AG04450 (cell line): ENCODE measurements around the gene ANKRD40. TPM values are rescaled to one million over a fixed set of nuclear protein-coding genes. Genes with fewer than 3 reads are reported as not detected.

ENCODE experiments used
- CTCF ChIA-PET: fragments of 300-600, 350-600 bp; formaldehyde crosslinking; extraction: SDS; loops from one replicate; lab custom pipeline; 2022; ENCODE audit warnings: antibody characterized with exemption, inconsistent platforms; lab: Charles Lee
- POLR2A ChIA-PET: fragments of 350-600 bp; formaldehyde crosslinking; extraction: SDS; loops from one replicate; lab custom pipeline; 2021; ENCODE audit warnings: antibody characterized with exemption, inconsistent platforms; lab: Yijun Ruan, JAX
- DNase-seq: peaks from one replicate; pipeline ENCODE4 v3.0.0-alpha.2; 2011; ENCODE audit warnings: low read depth, low spot score
- H3K27ac ChIP-seq: one replicate; pipeline ENCODE4 v1.5.1; 2012; ENCODE audit warnings: low read depth, low read length, control low read depth
- H3K27me3 ChIP-seq: one replicate; pipeline ENCODE4 v1.6.0; 2012; ENCODE audit warnings: low read length; ENCODE audit not compliant: control insufficient read depth, insufficient read depth
- H3K4me3 ChIP-seq: 2 replicates; pipeline ENCODE4 v1.5.1; 2011; ENCODE audit warnings: mild to moderate bottlenecking, low read depth, low read length, control low read depth
- H3K9me3 ChIP-seq: 2 replicates; pipeline ENCODE4 v1.5.1; 2012; ENCODE audit warnings: low read length; ENCODE audit not compliant: control insufficient read depth, insufficient read depth
- polyA minus RNA-seq: library from RNA; depleted of rRNA, polyadenylated mRNA; stranded (reverse); fragments of >200 nt; gene quantifications from 2 replicates; pipeline ENCODE4 v1.2.3, GENCODE V29; 2011; rRNA and poly(A)+ RNA removed
- polyA plus RNA-seq: library from polyadenylated mRNA; depleted of rRNA; stranded (reverse); fragments of >200 nt; gene quantifications from 2 replicates; pipeline ENCODE4 v1.2.3, GENCODE V29; 2011; rRNA removed
- TF ChIP-seq, protein P1 (sequence below): IDR thresholded peaks from 2 replicates; pipeline ENCODE4 v1.5.1; 2011; ENCODE audit warnings: low read depth, low read length, control low read depth, inconsistent platforms

ANKRD40 gene, protein sequence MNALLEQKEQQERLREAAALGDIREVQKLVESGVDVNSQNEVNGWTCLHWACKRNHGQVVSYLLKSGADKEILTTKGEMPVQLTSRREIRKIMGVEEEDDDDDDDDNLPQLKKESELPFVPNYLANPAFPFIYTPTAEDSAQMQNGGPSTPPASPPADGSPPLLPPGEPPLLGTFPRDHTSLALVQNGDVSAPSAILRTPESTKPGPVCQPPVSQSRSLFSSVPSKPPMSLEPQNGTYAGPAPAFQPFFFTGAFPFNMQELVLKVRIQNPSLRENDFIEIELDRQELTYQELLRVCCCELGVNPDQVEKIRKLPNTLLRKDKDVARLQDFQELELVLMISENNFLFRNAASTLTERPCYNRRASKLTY
- polyA plus RNA-seq (32.8 and 39.8 TPM in 2 replicates), polyA minus RNA-seq (25.9 and 32.7 TPM in 2 replicates)

DNA sequence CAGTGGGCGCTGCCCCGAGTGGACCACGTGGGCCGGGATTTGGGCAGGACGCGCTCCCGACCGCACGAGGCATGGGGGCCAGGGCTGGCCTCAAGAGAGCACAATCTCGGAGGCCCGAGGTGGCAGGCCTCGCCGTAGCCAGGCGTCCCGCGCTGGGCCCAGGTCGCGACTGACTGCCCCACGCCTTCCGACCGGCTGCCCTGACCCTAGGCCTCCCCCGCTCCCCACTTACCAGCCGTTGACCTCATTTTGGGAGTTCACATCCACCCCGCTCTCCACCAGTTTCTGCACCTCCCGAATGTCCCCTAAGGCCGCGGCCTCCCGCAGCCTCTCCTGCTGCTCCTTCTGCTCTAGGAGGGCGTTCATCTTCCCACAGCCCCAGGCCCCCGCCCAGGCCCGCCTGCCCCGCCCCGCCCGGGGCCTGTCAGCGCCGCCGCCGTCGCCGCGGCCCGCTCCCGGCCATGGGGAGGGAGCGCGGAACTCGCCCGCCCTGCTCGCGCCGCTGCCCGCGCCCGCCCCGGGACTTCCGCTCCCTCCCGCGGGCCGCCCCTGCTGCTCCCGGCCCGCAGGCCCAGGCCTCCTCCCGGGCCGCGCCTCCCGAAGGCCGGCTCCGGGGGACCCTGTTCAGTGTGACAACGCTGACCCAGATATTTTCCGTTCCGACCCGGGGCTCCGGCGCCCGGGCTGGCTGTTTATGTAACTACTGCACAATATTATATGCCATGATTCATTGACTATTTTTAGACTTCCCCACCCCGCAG lies at the start of gene ANKRD40:
Gene ANKRD40 (minus strand): TSS at position 626 of the 761 bp plus-strand sequence. CDS start 260 bp downstream, at position 366.
- H3K27ac ChIP-seq: peak within 1 kb of the TSS; percentile 93

DNA sequence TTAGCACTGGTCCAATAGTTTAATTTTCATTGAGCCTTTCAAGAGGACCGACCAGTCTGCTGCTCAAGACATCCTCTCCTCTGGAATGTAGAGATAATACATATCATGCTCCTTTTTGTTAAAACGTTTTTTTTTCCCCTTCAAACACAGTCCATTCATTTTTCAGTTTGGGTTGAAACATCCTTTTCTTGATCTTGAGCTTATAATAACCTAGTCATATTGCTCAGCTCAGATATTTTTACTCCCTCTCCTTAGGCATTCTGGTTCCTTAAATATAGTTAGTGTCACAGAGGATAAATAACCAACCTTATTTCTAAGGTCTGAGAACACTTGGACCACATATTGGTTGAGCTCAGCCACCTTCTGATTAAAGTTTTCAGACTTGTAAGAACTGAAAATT lies 46.8 kb upstream of the ANKRD40 start:
- Histone ChIP-seq H3K27me3 (no peaks in the 10 kb centered on the region), H3K4me3 (no peak overlapping the region), H3K9me3 (no peaks in the 10 kb centered on the region), H3K27ac (no peak overlapping the region)
- ChIA-PET POLR2A (no interaction called here), CTCF (interaction anchor here (1.4 kb wide), 1 partner anchor 203 kb away, joined by 3 read pairs; no protein-coding TSS in a partner anchor)
- no peak for DNase-seq
- TF ChIP-seq, protein P1, sequence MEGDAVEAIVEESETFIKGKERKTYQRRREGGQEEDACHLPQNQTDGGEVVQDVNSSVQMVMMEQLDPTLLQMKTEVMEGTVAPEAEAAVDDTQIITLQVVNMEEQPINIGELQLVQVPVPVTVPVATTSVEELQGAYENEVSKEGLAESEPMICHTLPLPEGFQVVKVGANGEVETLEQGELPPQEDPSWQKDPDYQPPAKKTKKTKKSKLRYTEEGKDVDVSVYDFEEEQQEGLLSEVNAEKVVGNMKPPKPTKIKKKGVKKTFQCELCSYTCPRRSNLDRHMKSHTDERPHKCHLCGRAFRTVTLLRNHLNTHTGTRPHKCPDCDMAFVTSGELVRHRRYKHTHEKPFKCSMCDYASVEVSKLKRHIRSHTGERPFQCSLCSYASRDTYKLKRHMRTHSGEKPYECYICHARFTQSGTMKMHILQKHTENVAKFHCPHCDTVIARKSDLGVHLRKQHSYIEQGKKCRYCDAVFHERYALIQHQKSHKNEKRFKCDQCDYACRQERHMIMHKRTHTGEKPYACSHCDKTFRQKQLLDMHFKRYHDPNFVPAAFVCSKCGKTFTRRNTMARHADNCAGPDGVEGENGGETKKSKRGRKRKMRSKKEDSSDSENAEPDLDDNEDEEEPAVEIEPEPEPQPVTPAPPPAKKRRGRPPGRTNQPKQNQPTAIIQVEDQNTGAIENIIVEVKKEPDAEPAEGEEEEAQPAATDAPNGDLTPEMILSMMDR: no peak

More for the DNA sequence above, at the start of gene ANKRD40:
- CTCF ChIA-PET: interaction anchor here (0.6 to 4.3 kb wide), 5 partner anchors 12 to 210 kb away, joined by 3 to 53 read pairs (median 10); no protein-coding TSS in a partner anchor
- Histone ChIP-seq H3K9me3 (no peaks in the 10 kb centered on the region), H3K4me3 (peak within 1 kb of the TSS; percentile 89), H3K27me3 (no peaks in the 10 kb centered on the region)
- TF ChIP-seq, protein P1: no peak
- DNase-seq: peak; percentile 79
- POLR2A ChIA-PET: interaction anchor here (0.6 to 3.3 kb wide), 6 partner anchors 12 to 165 kb away, joined by 3 to 19 read pairs (median 8); partner anchors contain the start of gene LUC7L3

DNA sequence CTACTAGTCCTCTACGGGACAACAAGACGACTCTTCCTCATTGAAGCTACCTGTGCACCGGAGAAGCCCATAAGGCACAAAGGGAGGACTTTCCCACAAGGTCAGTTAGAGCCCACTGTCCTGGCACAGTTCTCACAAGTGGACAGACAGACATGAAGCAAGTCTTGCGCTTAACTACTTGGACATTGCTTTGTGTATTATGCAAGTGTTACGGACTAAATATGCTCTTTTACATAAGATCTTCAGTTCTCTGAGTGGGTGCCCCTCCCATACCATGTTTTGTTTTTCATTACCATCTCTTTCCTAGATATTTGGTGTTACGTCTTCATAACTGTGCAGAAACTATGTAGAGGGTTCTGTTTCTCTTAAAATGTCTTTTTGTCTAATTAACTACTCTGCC lies 41.5 kb upstream of the ANKRD40 start:
- DNase-seq: no peak
- H3K27me3 ChIP-seq: no peaks in the 10 kb centered on the region
- H3K4me3 ChIP-seq: no peak overlapping the region
- no peaks in the 10 kb centered on the region for H3K9me3 ChIP-seq
- ChIA-PET CTCF (no interaction called here), POLR2A (no interaction called here)
- TF ChIP-seq, protein P1: no peak
- H3K27ac ChIP-seq: no peak overlapping the region

DNA sequence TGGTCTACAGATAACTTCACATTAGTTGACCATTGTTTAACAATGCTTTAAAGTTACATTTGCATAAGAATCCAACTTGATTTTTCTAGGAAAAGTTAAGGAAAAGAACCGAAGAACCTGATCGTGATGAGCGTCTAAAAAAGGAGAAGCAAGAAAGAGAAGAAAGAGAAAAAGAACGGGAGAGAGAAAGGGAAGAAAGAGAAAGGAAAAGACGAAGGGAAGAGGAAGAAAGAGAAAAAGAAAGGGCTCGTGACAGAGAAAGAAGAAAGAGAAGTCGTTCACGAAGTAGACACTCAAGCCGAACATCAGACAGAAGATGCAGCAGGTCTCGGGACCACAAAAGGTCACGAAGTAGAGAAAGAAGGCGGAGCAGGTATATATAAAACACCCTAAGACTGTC lies 37.9 kb upstream of the ANKRD40 start:
- Histone ChIP-seq H3K27me3 (no peaks in the 10 kb centered on the region), H3K9me3 (no peaks in the 10 kb centered on the region), H3K4me3 (no peak overlapping the region), H3K27ac (no peak overlapping the region)
- no peak for DNase-seq
- CTCF ChIA-PET: interaction anchor here (1.3 to 1.9 kb wide), 2 partner anchors 37 to 195 kb away, joined by 5 to 16 read pairs; no protein-coding TSS in a partner anchor
- POLR2A ChIA-PET: no interaction called here
- TF ChIP-seq, protein P1: no peak
